ENCODE data around the gene LIX1L. TPM values are rescaled to one million over a fixed set of nuclear protein-coding genes. Genes with fewer than 3 reads are reported as not detected.
"Not testable (repeated sequence)": the region's sequence is repeated elsewhere in the genome, so short reads cannot be mapped to it uniquely, and the experiment has no call there.

The LIX1L gene
- polyA plus RNA-seq, 3 donors, result 21.3 to 30.1 (median 27.0) TPM

DNA sequence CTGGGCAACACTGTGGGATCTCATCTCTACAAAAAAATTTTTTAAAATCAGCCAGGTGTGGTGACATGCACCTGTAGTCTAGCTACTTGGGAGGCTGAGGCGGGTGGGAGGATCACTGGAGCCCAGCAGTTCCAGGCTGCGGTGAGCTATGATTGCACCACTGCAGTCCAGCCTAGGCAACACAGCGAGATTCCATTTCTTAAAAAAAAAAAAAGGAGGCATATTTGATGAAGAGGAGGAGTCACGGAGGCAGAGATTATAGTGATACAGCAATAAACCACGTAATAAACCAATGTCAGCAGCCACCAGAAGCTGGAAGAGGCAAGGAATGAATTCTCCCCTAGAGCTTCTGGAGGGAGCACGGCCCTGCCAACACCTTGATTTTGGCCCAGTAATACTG, 4.0 kb downstream of the LIX1L start:
- no peak for DNase-seq (ENCODE audit: extremely low read depth in 1 of 11, low read depth in 9 of 11, low spot score in 4 of 11)

DNA sequence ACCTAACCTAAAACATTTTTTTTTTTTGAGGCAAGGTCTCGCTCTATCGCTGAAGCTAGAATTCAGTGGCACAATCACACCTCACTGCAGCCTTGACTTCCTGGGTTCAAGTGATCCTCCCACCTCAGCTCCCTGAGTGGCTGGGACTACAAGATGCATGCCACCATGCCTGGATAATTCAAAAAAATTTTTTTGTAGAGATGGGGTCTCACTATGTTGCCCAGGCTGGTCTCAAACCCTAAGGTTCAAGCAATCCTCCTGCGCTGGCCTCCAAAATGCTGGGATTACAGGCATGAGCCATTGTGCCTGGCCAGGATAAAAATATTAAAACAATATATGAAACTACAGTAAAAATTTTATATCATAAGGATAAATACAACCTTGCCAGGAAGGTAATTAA, 4.9 kb downstream of the LIX1L start:
- DNase-seq (ENCODE audit: extremely low read depth in 1 of 11, low read depth in 9 of 11, low spot score in 4 of 11), result no peak

DNA sequence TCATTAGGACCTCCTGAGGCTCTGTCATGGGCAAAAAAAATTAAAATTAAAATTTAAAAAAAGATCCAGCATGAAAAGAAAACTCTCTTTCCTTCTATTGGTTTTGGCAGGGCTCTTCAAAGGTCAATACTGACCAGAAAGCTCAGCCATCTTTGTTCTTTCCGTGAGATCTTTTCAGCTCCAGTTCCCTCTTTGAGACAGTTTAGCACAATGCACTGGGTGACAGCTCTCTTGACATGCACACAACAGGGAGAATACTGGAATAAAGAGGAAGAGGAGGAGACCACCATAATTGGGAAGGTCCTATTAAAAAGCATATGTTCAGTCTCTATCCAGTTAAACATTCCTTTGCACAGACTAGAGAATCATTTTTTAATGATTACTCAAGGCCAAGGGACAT, 6.3 kb downstream of the LIX1L start:
- DNase-seq (ENCODE audit: extremely low read depth in 1 of 11, low read depth in 9 of 11, low spot score in 4 of 11), result no peak

DNA sequence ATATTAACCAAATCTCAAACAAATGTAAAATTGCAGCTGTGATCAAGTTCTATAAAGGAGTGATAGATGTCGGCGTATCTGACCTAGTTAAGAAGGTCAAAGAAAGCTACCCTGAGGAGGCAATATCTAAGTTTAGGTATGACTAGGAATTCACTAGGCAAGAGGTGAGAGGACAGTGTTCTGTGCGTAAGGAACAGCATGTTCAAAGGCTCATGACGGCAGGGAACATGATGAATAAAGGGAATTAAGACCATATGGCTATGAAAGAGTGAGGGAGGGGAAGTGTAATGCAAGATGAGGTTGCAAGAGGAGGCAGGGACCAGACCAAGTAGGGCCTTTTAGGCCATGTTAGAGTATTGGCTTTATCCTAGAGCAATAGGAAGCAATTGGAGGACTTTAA, 8.6 kb downstream of the LIX1L start:
- no peak for DNase-seq (ENCODE audit: extremely low read depth in 1 of 11, low read depth in 9 of 11, low spot score in 4 of 11)

DNA sequence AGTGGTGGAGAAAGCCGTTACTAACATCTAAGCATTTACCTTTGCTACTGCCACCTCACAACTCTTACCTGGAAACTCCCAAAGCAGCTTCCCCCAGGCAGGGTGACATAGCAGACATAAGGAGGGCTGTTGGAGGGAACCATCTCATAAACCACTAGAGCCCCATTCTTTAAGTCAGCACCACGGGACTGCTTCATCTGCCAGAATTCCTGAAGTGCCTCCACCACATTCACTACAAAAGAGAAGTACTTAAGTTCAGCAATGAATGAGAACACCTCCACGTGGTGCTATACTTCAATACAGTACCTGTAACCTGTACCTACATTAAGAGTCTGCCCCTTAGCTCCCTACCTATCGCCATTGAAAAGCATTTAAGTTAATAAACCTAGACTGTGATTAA, 10.3 kb downstream of the LIX1L start:
- DNase-seq (ENCODE audit: extremely low read depth in 1 of 11, low read depth in 9 of 11, low spot score in 4 of 11), result no peak

DNA sequence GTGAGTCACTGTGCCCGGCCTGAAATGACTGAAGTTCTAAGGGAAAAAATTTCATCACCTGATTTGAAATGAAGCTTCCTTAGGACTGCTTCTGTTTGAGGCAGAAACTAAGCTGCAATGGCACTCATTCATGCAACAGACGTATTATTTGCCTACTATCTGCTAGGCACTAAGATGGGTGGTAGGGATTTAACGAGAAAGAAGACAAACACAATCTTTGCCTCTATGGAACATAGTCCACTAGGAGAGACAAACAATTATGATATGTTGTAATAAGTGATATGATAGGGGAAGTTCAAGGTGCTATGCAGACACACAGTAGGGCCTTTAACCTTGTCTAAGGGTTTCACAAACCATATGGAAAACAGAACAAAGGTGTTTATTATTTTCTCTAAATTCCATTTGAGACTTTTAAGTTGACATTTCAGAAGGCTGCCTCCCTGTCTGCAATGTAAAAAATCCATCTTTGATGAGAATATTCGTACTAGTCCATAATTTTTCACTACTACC, 11.3 kb downstream of the LIX1L start:
- no peak for DNase-seq (ENCODE audit: extremely low read depth in 1 of 11, low read depth in 9 of 11, low spot score in 4 of 11)

DNA sequence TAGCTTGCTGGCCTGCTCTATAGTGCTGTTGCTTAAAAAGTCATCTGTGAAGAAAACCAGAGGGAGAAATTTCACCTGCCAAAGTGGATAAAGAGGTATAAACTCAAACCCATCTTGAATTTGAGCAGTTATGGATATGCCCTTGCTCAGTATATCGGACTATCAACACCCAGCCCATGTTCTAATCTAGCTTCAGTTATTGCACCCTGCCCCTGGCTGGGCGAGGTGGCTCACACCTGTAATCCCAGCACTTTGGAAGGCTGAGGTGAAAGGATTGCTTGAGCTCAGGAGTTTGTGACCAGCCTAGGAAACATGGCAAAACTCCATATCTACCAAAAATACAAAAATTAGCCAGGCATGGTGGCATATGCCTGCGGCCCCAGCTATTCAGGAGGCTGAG, 13.3 kb downstream of the LIX1L start:
- DNase-seq (ENCODE audit: extremely low read depth in 1 of 11, low read depth in 9 of 11, low spot score in 4 of 11), result no peak

DNA sequence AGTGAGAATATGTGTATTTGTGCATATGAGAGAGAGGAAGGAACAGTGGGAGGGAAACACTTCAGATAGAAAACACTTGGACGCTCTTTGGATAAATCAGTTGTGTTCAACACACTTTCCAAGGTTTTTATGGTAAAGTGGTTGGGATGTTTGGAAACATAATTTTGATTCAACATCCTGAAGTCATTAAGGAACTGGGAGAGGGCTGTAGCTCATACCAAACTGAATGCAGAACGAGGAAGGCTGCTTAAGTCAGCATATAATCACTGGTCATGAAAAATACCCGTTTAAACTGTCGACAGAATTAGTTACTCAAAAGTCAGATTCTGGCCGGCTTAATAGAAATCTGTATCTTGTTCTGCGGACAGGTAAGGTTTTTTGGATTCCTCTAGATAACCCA, 14.9 kb downstream of the LIX1L start:
- DNase-seq (ENCODE audit: extremely low read depth in 1 of 11, low read depth in 9 of 11, low spot score in 4 of 11), result no peak

DNA sequence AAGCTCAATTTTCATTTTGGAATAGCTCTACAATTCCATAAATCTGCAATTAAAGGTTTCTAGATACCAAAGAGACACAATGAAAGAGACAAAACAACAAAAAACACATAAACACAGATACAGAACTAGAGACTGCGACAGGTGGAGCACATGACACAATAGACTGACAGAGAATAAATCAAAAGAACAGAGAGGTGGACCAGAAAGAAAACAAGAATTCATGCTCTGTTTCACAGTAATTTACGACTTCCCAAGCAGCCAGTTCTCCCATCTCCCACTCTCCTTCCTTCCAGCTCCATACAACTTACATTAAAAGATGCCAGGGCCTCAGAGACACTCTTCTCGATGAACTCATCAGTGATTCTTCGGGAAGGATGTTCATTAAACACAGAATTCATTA, 15.4 kb downstream of the LIX1L start:
- no peak for DNase-seq (ENCODE audit: extremely low read depth in 1 of 11, low read depth in 9 of 11, low spot score in 4 of 11)

DNA sequence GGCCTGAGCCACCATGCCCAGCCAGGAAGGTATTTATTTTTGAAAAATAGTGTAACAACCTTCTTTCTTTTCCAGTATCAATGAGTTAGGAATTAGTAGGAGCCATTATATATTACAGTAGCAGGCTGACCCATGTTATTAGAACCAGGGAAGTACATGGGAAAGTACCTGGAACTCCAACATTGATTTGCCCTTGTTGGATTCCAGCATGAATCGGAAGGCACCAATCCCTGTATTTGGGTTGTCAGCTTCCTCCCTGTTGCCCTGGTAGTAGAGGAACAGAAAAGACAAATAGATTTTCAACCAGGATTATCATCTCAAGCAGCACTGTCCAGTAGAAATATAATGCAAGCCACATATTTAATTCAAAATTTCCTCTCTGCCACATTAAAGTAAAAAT, 20.4 kb downstream of the LIX1L start:
- no peak for DNase-seq (ENCODE audit: extremely low read depth in 1 of 11, low read depth in 9 of 11, low spot score in 4 of 11)

DNA sequence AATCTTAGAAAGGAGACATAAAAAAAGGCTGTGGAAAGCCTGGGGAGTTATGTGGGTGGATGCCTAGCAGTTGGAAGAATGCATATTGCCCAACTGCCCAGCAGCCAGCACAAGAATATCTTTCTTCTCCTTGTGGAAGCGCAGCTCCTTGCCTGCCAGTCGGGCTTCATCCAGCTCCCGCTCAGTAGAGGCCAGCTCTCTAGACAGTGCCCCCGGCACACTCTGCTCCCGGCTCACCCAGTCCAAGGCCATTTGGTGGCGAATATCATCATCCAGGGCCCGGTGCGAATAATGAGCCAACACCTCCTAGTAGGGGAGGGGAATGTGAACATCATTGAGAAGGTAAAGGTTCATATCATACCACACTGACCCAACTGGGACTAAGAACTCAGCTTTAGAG, 21.6 kb downstream of the LIX1L start:
- DNase-seq (ENCODE audit: extremely low read depth in 1 of 11, low read depth in 9 of 11, low spot score in 4 of 11), result no peak

DNA sequence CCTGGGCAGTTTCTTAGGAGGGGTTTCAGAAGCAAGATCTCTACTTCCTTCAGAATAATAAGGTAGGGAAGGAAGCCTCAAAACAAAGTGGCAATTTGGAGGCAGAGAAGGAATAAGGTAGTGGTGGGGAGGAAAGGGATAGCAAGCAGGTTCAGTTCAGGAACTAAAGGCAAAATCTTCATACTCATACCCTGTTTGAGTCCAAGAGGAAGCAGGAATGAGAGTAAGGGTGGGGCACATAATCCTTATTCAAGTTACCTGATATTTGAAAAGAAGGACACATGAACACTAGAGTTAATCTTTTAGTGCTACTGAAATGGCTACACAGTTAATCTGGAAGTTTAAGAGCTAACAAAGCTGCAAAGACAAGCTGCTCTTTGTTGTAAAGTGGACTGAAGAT, 22.1 kb downstream of the LIX1L start:
- DNase-seq (ENCODE audit: extremely low read depth in 1 of 11, low read depth in 9 of 11, low spot score in 4 of 11), result no peak

DNA sequence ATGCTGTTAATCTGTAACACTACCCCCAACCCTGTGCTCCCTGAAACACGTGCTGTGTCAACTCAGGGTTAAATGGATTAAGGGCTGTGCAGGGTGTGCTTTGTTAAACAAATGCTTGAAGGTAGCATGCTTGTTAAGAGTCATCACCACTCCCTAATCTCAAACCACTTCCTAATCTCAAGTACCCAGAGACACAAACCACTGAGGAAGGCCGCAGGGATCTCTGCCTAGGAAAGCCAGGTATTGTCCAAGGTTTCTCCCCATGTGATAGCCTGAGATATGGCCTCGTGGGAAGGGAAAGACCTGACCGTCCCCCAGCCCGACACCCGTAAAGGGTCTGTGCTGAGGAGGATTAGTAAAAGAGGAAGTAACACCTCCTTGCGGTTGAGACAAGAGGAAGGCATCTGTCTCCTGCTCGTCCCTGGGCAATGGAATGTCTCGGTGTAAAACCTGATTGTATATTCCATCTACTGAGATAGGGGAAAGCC, 25.3 kb downstream of the LIX1L start:
- DNase-seq (ENCODE audit: extremely low read depth in 1 of 11, low read depth in 9 of 11, low spot score in 4 of 11), result not testable (repeated sequence)

DNA sequence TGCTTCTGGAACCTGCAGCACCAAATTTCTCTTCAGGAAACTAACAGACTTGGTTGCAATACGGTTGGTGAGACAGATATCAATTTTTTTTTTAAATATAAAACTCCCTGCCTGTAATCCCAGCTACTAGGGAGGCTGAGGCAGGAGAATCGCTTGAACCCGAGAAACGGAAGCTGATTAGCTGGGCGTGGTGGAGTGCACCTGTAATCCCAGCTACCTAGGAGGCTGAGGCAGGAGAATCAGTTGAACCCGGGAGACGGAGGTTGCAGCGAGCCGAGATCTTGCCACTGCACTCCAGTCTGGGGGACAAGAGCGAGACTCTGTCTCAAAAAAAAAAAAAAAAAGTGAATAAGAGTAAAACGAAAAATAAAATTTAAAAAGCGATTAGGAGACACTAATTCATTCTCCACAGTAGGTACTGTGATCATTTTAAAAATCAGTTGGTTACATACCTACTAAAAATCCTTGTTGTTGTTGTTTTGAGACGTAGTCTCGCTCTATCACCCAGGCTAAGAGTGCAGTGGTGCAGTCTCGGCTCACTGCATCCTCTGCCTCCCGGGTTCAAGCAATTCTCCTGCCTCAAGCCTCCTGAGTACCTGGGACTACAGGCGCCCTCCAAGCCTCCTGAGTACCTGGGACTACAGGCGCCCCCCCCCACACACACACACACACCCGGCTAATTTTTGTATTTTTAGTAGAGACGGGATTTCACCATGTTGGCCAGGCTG, 29.7 kb downstream of the LIX1L start:
- no peak for DNase-seq (ENCODE audit: extremely low read depth in 1 of 11, low read depth in 9 of 11, low spot score in 4 of 11)

DNA sequence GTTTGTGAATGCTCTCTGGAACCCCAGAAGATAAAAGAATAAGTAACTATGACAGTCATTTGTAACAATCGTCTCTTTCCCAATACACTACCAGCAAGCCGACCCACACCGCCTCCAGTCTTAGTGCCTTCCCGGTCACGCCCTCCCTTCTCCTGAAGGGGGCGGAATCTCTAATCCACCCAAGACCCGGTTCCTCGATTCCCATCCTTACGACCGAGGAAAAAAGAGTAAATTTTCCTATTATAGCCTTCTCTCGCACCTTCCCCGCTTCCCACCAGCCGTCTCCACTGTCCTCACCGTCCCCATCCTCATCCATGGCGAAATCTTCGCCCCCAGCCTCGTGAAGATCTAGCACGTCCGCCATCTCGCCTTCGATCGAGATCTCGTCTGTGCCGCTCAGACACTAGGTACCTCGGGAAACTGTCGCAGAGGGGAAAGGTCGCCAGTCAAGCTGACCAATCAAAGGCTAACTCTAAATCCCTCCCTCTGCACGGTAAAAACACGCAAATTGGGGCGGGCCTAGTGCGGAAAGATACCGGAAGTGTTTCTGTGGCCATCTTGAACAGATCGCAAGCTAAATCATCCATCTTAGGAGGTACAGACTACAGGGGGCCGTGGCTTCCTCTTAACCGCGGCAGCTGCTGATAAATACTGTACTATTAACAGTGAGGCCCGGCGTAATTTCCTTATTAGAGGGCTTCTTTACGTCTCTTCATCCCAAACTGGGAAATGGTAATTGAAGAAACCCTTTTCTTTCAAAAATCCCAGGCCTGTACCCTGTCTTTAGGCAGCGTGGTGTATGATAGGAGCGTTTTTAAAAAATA, 30.5 kb downstream of the LIX1L start, which contains the start of gene RBM8A:
RBM8A (minus strand) TSS at position 422 of the 824 bp plus-strand sequence; CDS start at position 364, 58 bp downstream.
- DNase-seq (ENCODE audit: extremely low read depth in 1 of 11, low read depth in 9 of 11, low spot score in 4 of 11), result peak; percentile 92 to 99 (median 98)

DNA sequence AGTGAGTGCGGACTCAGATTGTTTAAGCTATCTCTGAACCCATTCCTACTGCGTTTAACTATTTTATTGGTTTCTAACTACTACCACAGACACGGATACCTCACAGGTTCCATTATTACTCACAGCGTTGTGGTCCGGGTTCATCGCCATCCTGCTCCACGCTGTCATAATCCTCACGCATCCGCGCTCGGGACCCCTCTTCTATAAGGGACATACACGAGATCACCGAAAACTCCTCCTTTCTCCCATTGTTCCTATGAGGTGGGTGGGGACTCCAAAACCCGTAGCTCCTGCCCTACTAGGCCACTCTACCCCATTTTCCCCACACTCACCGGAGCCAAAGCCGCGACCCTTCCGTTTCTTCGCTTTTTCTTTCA, 31.1 kb downstream of the LIX1L start:
- peak in 1 of 11 donors; percentile 19 for DNase-seq (ENCODE audit: extremely low read depth in 1 of 11, low read depth in 9 of 11, low spot score in 4 of 11)

DNA sequence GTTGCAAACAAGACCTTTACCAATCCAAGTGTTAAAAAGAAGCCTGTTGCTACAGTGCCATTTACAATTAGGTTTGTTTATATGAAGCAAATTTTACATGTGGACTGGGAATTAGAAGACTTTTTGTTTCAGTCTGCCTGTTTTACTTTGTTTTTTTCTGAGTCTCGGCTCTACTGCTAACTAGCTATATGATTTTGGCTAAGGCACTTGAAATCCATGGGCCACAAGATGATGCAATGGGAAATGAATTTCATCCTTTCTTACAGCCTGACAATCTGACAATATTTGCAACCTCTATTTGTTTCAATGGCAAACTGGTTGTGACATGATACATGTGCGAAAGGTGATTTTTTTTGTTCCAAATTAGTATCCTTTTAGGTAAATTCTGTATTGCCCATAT, 35.6 kb downstream of the LIX1L start:
- no peak for DNase-seq (ENCODE audit: extremely low read depth in 1 of 11, low read depth in 9 of 11, low spot score in 4 of 11)

DNA sequence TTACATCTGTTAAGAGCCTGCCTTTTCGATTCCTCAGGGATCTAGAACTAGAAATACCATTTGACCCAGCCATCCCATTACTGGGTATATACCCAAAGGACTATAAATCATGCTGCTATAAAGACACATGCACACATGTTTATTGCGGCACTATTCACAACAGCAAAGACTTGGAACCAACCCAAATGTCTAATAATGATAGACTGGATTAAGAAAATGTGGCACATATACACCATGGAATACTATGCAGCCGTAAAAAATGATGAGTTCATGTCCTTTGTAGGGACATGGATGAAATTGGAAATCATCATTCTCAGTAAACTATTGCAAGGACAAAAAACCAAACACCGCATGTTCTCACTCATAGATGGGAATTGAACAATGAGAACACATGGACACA, 37.5 kb downstream of the LIX1L start:
- DNase-seq (ENCODE audit: extremely low read depth in 1 of 11, low read depth in 9 of 11, low spot score in 4 of 11), result not testable (repeated sequence)

DNA sequence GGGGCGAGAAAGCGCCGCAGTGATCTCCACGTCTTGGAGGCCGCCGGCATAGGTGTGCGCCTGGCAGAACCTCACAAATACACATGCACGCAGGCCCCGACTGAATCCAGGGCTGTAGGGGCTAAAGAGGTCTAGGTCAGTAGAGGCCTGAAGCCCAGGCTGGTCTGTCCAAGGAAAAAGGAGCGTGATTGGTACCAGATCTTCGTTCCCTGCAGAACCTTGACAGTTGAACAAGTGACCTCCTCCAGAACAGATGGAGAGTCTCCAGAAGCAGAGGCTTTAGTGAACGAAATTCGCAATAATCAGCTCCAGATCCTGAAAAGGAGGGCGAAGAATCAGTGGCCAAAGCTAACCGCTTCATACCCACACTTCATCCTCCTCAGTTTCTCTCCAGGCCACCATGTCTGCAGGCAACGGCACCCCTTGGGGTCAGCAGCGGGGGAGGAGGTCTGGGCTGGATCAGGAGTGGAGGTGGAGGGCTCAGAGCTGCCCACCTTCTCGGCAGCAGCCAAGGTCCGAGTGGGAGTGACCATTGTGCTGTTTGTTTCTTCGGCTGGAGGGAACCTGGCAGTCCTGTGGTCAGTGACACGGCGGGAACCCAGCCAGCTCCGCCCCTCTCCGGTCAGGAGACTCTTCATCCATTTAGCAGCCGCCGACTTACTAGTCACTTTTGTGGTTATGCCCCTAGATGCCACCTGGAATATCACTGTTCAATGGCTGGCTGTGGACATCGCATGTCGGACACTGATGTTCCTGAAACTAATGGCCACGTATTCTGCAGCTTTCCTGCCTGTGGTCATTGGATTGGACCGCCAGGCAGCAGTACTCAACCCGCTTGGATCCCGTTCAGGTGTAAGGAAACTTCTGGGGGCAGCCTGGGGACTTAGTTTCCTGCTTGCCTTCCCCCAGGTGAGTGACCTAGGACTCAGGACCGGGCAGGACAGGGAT, 38.6 kb downstream of the LIX1L start:
- DNase-seq (ENCODE audit: extremely low read depth in 1 of 11, low read depth in 9 of 11, low spot score in 4 of 11), result peak in 1 of 11 donors; percentile 28

Measured in renal cortex interstitium (tissue), 11 donors.